GM10266 (cell line): ENCODE data around the gene OR2T11.

ENCODE experiments used
- DNase-seq: peaks from one replicate; pipeline ENCODE4 v3.0.0; 2012; ENCODE audit errors: extremely low spot score
- TF ChIP-seq, protein P1 (sequence below): IDR thresholded peaks from 2 replicates; pipeline ENCODE4 v1.5.1; 2012; ENCODE audit warnings: mild to moderate bottlenecking, low read depth; ENCODE audit not compliant: control insufficient read depth, insufficient read depth; ENCODE audit errors: missing control alignments

OR2T11 gene

DNA sequence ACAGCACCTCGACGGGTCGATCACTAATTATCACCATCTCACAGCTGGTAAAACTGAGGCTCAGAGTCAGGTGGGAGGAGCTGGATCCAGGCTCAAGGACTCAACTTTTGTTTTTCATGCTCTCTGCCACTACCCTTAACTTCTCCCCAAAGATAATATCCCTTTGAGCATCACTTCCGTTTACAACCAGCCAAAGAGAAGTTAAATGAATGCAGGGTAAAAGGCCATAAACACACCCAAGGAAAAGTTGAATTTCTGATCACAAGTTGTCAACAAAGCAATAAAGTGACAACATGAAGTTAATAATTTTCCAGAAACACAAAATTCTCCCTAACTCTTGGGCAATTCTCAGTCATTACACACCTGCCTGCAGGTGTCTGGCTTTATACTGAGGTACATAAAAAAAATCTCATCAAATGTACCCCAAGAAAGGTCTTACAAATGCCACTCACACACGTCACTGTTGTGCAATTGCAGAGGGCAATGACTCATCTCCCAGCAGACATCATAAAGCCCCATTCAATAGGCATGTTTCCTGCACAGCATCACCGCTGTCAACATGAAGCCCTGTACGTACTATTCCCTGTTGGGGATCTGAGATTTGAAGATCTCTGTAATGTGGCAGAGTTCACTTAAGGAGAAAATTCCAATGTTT lies 3.4 kb downstream of the OR2T11 start:
- TF ChIP-seq, protein P1, sequence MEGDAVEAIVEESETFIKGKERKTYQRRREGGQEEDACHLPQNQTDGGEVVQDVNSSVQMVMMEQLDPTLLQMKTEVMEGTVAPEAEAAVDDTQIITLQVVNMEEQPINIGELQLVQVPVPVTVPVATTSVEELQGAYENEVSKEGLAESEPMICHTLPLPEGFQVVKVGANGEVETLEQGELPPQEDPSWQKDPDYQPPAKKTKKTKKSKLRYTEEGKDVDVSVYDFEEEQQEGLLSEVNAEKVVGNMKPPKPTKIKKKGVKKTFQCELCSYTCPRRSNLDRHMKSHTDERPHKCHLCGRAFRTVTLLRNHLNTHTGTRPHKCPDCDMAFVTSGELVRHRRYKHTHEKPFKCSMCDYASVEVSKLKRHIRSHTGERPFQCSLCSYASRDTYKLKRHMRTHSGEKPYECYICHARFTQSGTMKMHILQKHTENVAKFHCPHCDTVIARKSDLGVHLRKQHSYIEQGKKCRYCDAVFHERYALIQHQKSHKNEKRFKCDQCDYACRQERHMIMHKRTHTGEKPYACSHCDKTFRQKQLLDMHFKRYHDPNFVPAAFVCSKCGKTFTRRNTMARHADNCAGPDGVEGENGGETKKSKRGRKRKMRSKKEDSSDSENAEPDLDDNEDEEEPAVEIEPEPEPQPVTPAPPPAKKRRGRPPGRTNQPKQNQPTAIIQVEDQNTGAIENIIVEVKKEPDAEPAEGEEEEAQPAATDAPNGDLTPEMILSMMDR, result no peak
- no peak for DNase-seq

DNA sequence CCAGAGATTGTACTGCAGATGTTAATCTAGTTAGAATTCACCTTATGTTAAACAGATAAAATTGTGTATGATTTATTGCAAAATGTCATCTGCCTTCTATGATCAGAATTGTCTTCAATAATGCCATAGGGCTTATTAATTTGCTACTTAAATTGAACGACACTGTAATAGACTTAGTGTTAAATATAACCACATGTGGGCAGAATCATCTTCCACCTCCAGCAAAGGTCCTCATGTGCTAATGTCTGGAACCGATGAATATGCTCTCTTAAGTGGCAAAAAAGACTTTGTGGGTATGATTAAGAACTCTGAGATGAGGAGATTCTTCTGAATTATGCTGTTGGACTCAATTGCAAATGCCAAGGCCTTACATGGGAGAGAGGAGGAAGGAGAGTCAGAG lies 4.3 kb downstream of the OR2T11 start:
- TF ChIP-seq, protein P1, result no peak

DNA sequence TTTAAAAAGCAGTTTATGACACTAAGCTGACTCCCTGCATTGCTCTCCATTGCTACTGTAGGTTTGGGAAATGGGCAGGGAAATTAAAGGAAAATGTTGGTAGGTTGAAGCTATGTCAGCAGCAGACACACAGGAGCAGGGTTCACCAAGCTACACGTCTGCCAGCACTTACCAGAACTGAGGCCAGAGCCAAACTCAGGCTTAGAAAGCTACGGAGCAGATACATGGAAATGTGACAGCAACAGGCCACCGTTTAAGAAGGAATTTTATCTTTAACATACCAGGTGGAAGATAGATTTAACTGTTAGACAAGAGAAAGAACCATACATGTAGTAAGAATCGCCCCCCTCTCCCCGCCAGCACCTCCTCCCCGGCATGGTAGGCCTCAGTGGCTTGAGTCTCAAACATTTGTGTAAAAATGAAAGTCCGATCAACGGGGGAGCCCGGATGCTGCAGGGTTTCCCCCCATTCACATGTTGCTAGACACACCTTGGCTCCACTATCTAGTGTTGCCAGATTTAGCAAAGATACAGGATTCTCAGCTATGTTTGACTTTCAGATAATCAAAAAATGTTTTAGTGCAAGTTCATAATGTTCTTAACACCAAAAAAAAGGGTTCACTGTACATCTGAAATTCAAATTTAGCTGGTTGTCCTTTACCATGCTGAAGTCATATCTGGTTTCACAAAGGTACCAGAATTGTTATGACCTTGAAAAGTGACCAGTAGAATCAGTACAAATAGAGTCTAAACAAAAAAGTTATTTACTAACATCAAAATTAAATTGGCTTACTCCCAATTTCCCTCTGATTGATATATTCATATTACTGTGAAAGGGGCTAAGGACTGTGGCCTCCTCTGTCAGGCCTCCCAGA lies 6.7 kb downstream of the OR2T11 start:
- TF ChIP-seq, protein P1, result no peak

More for the DNA sequence above, 4.3 kb downstream of the OR2T11 start:
- DNase-seq, result no peak

DNA sequence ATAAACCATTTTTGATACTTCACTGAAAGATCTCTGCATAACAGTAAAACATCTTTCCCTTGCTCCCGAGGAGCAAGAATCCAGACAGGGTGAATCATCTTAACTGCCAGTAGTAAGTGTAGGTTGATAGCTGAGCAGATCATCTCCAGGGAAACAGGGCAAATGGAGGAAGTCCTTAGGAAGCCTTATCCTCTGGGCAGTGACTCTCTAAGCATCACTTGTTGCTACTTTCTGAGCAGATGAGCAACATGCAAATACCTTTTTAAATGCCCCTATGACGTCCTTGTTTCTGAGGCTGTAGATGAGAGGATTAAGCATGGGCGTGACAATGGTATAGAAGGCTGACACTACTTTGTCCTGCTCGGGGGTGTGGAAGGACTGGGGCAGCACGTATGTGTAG lies 8.9 kb downstream of the OR2T11 start:
- no peak for DNase-seq
- TF ChIP-seq, protein P1, result no peak

More for the DNA sequence above, 6.7 kb downstream of the OR2T11 start:
- peak; percentile 38 for DNase-seq

DNA sequence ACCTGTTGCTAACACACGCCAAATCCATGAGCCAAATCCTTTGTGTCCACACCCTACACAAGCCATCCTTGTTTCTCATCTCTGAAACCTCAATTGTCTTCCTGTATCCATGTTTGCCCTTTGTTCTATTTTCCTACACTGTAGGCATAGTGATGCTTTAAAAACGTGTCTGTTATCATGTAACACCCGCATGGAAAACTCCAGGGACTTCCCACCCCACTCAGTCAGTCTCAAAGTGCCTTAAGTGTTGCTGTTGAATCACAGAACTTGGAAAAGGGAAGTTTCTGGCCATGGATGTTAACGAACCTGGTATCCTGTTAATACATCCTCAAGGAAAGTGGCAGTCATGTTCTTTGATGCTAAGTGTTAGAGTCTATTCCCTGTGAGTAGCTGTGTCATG lies 9.7 kb downstream of the OR2T11 start:
- TF ChIP-seq, protein P1, result no peak
- no peak for DNase-seq

DNA sequence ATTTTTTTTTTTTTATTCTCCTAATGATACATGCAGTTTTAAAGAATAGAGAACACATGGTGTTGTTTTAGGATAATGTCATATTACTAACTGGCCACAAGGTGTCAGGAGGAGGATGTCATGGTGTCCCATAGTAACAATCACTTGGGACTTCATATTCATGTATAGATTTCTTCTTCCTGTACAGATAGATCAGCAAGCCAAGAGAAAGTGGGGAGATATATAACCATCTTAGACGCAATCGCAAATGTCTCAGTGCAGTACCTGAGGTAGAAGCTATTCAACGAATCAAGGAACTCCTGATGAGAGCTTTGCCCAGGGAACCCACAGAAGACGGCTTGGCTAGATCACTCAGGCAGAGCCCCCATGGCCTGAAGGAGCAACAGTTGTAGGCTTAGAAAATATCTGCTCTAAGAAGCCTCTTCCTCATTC lies 12.3 kb downstream of the OR2T11 start:
- peak; percentile 18 for DNase-seq

More for the DNA sequence above, 12.3 kb downstream of the OR2T11 start:
- TF ChIP-seq, protein P1, result peak; percentile 38
